Spleen (tissue), 7 donors: ENCODE data around the gene RBM23.
"Not testable (repeated sequence)": the region's sequence is repeated elsewhere in the genome, so short reads cannot be mapped to it uniquely, and the experiment has no call there.

Source experiments
- CTCF ChIP-seq, 11 experiments: fragments of 200-600 bp in 7 of 11; fragments of 450-650 bp in 4 of 11; sonication (generic) in 4 of 11; IDR thresholded peaks in 8 of 11; conservative IDR thresholded peaks in 3 of 11; 1 replicate in 7 of 11; 2 replicates in 4 of 11; pipeline versions ENCODE4 v1.4.0 to v1.8.0; 2016 to 2021; ENCODE audit warnings: antibody characterized with exemption in 11 of 11, inconsistent platforms in 4 of 11, mild to moderate bottlenecking in 1 of 11
- POLR2A ChIP-seq, 3 donors: fragments of 450-650 bp; IDR thresholded peaks; one replicate each; pipeline ENCODE4 v1.5.1; 2017; ENCODE audit warnings: antibody characterized with exemption in 3 of 3, mild to moderate bottlenecking in 1 of 3
- donor health status: DM: no; HTN: no; CAD: no; lungs with moderate emphysema.
- donor health status: DM: no; HTN: no; CAD: no.
- donor health status: DM: no; HTN: no; CAD: no.

GRCh38 chr14:22951795-22952194, 32.8 kb upstream of the RBM23 start:
- TF ChIP-seq POLR2A (IDR thresholded peaks at IDR 0.05); CTCF (IDR thresholded peaks at IDR 0.05 in 8 of 11, conservative IDR thresholded peaks at IDR 0.05 in 3 of 11): not testable (repeated sequence)
